IMR-90 (cell line): Measurements from ENCODE around the gene RAB11A. TPM values are rescaled to one million over a fixed set of nuclear protein-coding genes. Genes with fewer than 3 reads are reported as not detected.

Source experiments
- NFE2L2 ChIP-seq: fragments of 150-350 bp; IDR thresholded peaks from 2 replicates; pipeline ENCODE4 v1.6.1; 2016; ENCODE audit warnings: low read depth, mild to moderate bottlenecking, low read length
- SMC3 ChIP-seq: fragments of 150-350 bp; IDR thresholded peaks from 2 replicates; pipeline ENCODE4 v1.6.1; 2016; ENCODE audit warnings: low read depth, mild to moderate bottlenecking, antibody characterized with exemption, low read length, moderate library complexity
- polyA plus RNA-seq, 3 experiments: library from polyadenylated mRNA; depleted of rRNA; stranded (reverse); fragments of >200 nt; gene quantifications; 2 replicates each; pipeline ENCODE4 v1.2.3, GENCODE V29; 2012; ENCODE audit warnings: low replicate concordance in 1 of 3
- total RNA-seq: library from RNA; depleted of rRNA; stranded (reverse); fragments of >200 nt; gene quantifications from 2 replicates; pipeline ENCODE4 v1.2.3, GENCODE V29; 2012
- TF ChIP-seq, protein P1 (sequence below): fragments of 150-350 bp; IDR thresholded peaks from 2 replicates; pipeline ENCODE4 v1.6.1; 2016; ENCODE audit warnings: low read depth, mild to moderate bottlenecking, low read length, moderate library complexity, borderline replicate concordance

RAB11A gene
- total and polyA plus RNA-seq, 2 of the 4 experiments (the other 2 are of a cell fraction): 341 to 462 TPM

GRCh38 chr15:65869954-65870871 lies 922 bp downstream of the RAB11A start (continued):
- TF ChIP-seq, protein P1, sequence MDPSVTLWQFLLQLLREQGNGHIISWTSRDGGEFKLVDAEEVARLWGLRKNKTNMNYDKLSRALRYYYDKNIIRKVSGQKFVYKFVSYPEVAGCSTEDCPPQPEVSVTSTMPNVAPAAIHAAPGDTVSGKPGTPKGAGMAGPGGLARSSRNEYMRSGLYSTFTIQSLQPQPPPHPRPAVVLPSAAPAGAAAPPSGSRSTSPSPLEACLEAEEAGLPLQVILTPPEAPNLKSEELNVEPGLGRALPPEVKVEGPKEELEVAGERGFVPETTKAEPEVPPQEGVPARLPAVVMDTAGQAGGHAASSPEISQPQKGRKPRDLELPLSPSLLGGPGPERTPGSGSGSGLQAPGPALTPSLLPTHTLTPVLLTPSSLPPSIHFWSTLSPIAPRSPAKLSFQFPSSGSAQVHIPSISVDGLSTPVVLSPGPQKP: no peak
- no peak for TF ChIP-seq SMC3
- no peak for TF ChIP-seq NFE2L2
